NAMALWA (cell line): ENCODE results near the gene CPSF2.
"Not testable (repeated sequence)": the region's sequence is repeated elsewhere in the genome, so short reads cannot be mapped to it uniquely, and the experiment has no call there.

Source experiments
- DNase-seq: peaks from one replicate; pipeline ENCODE4 v3.0.0-alpha.2; 2015; ENCODE audit warnings: low spot score

Gene CPSF2

DNA sequence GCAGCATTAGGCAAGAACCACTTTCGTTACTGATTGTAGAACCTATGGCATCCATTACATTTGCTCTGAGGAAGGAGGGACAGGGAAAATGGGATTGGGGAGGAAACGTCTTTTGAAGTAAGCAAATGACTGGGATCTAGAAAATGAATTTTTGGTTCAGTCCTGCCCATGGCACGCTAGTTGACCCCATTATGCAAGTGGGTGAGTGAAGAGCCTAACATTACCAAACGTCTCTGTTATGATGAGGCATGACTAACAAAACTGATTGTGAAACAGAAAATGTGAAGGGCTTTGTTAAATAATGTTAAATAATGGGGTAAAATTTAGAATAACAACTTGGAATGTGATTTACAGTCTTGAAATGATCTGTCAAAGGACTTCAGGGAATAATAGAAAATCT lies 38.9 kb downstream of the CPSF2 start:
- DNase-seq = no peak

DNA sequence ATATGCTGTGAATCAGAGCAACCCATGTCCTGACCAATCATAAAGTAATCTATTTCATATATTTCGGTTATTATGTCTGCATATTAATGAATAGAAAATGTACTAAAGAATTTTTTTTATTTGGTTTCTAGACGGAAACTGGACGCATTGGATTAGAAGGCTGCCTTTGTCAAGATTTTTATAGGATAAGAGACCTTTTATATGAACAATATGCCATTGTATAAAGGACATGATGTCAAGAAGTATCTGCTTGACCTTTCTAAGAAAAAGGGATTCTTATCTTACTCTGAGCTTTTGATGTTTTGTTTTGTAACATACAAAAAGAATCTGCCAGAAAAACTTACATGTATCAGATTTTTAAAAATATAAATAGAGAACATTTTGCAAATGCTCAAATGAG lies 39.8 kb downstream of the CPSF2 start:
- no peak for DNase-seq

DNA sequence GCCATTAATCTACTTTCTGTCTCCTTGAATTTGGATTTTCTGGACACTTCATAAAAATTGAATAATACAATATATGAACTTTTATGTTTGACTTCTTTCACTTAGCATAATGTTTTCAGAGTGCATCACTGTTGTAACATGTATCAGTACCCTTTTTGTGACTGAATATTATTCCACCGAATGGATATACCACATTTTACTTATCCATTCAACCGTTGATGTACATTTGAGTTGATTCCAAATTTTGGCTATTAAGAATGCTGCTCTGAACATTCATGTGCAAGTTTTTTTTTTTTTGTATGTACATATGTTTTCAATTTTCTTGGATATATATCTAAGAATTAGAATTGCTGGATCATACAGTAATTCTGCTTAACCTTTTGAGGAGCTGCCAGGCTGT lies 43.2 kb downstream of the CPSF2 start:
- no peak for DNase-seq

DNA sequence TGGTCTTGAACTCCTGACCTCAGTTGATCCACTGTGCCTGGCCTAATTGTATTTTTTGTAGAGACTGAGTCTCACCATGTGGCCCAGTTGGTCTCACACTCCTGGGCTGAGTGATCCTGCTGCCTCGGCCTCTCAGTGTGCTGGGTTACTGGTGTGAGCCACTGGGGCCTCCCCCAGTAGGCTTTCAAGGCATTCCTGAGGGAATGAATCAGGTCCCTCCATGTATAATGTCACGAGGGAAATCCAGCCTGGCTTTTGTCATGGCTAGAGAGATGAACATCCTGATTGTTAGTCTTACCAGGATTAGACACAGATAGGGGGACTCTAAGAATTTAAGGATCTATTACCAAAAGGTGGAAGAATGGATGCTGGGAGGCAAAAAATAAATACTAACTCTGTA lies 51.9 kb downstream of the CPSF2 start:
- no peak for DNase-seq

DNA sequence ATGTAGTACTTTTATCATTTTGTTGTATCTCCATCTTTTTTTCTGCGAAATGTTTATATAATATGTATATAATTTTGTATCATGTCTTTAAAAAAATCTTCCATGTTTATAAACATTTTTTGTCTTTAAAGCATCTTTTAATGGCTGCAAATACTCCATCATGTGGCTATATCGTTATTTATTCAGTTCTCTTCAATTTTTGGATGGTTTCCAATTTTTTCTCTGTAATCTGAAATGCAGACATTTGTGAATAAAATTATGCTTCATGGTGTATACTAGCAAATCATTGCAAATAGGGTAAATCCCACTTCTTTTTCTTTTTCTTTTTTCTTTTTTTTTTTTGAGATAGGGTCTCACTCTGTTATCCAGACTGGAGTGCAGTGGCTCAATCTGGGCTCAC lies 54.0 kb downstream of the CPSF2 start:
- no peak for DNase-seq

DNA sequence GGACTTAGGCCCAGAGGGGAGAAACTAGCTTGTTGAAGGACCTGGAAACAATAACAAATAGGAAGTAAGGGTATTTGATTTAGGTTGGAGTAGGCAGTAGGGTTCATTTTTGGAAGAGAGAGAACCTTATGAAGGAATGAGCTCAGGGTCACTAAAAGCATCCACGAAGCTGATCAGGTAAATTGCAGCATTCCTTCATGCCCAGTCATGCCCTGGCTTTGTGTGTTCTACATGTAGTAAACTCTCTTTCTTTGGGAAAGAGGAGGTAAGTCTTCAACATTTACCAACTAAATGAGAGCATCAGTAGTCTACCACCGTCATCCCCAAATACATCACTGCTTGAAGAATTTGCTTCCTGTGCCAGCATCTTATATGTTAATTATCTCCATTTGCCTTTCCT lies 54.7 kb downstream of the CPSF2 start:
- DNase-seq = no peak

DNA sequence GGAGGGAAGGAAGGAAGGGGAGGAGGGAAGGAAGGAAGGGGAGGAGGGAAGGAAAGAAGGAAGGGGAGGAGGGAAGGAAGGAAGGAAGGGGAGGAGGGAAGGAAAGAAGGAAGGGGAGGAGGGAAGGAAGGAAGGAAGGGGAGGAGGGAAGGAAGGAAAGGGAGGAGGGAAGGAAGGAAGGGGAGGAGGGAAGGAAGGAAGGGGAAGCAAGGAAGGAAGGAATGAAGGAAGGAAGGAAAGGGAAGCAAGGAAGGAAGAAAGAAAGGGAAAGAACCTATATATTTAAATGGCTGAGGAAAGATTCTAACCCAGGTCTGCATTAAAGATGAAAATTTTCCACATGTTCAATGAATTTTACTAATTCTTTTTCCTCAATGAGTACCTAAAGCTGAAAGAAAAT lies 57.4 kb downstream of the CPSF2 start:
- not testable (repeated sequence) for DNase-seq

DNA sequence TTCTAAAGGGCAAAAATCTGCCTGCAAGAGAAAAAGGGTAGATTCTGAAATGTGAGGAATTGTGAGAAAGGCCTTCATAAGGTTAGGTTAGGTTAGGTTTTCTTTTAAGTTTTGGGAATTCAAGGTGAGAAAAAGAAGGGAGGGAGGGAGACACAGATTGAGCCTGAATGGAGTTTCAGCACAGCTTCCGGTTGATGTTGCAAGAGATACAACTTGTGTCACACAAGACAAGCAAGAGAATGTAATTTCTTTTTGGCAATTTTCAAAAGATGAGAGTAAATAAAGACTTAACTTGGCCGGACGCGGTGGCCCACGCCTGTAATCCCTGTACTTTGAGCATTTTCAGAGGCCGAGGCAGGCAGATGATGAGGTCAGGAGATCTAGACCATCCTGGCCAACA lies 63.8 kb downstream of the CPSF2 start:
- no peak for DNase-seq

DNA sequence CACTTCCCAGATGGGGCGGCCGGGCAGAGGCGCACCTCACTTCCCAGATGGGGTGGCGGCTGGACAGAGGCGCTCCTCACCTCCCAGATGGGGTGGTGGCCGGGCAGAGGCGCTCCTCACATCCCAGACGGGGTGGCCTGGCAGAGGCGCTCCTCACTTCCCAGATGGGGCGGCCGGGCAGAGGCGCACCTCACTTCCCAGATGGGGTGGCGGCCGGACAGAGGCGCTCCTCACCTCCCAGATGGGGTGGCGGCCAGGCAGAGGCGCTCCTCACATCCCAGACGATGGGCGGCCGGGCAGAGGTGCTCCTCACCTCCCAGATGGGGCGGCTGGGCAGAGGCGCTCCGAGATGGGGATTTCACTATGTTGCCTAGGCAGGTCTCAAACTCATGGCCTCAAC lies 65.8 kb downstream of the CPSF2 start:
- DNase-seq = not testable (repeated sequence)

DNA sequence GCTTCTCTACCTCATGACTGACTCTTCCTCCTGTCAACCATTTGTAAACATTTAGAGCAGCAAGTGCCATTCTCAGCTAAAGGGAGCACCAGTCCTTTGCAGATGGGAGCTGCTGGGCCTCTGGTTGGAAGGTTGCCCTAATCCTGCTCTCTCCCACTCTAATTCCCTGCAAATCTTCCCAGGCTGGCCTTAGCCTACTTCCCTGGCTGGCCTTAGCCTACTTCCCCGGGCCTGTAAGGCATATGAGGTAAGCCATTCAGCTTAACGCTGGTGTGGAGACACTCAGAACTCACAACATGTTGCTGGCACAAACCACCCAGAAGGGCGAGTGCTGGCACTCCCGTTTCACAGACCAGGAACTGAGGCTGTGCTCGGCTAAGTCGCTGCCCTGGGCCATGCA lies 69.0 kb downstream of the CPSF2 start:
- no peak for DNase-seq

DNA sequence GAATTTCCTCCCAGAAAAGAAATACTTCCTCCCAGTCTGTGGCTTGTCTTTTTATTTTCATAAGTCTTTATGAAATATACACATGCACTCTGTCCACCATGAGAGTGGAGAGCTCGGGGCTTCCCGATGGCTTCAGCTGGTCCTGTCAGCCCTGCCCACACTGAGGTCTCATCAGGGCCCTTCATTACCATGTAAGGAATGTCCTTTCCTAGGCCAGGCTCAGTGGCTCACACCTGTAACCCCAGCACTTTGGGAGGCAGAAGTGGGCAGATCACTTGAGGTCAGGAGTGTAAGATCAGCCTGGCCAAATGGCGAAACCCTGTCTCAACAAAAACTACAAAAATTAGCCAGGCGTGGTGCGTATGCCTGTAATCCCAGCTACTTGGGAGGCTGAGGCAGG lies 77.0 kb downstream of the CPSF2 start:
- no peak for DNase-seq

DNA sequence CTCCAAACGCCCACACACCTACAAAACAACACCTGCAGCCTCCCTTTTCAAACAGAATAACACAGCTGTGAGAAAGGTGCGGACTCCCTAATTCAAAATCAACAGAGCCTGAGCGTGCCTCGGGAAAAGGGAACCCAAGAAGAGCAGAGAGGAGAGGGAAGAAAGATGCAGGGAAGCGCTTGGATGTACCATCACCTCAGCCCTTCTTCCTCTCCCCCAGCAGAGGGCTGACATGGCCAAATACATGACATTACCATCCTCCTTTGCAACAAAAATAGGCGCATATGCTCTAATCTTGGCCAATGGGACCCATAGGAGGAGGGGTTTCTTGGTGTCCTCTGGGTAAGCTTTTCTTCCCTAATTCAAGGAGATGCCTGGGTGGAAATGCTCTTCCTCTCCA lies 78.0 kb downstream of the CPSF2 start:
- no peak for DNase-seq

DNA sequence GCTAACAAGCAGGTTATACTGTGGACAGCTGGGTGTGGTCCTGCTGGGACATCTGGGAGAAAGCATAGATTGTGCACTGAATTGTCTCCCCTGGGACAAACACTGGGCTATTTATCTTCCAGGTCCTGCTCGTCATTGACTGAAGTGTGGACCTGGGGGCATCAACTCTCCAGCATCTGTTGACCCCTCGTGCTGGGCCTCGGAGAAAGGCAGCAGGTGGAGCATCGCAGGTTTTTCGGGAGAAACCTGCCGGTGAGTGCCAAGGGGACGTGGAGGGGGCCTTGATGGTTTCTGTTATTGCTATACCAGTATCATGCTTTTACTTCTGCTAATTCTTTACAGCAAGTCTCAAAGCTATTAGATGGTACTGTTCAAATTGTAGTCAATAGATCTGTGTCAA lies 81.3 kb downstream of the CPSF2 start:
- no peak for DNase-seq

DNA sequence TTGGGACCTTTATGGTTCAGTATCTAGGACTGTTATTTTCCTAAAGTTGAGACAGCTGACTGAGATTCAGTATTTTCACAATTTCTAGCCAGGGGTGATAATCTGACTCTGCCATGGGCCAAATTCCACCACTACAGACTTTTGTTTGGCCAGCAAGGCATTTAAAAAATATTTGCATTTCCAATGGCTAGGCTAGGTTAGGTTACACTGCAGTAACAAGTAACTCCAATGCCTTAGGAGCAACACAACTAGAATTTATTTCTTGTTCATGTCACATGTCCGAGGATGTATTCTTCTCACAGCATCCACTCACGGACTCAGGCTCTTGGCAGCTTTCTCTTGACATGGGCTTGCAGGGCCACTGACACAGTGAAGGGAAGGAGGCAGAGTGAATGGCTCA lies 83.0 kb downstream of the CPSF2 start:
- DNase-seq = no peak

DNA sequence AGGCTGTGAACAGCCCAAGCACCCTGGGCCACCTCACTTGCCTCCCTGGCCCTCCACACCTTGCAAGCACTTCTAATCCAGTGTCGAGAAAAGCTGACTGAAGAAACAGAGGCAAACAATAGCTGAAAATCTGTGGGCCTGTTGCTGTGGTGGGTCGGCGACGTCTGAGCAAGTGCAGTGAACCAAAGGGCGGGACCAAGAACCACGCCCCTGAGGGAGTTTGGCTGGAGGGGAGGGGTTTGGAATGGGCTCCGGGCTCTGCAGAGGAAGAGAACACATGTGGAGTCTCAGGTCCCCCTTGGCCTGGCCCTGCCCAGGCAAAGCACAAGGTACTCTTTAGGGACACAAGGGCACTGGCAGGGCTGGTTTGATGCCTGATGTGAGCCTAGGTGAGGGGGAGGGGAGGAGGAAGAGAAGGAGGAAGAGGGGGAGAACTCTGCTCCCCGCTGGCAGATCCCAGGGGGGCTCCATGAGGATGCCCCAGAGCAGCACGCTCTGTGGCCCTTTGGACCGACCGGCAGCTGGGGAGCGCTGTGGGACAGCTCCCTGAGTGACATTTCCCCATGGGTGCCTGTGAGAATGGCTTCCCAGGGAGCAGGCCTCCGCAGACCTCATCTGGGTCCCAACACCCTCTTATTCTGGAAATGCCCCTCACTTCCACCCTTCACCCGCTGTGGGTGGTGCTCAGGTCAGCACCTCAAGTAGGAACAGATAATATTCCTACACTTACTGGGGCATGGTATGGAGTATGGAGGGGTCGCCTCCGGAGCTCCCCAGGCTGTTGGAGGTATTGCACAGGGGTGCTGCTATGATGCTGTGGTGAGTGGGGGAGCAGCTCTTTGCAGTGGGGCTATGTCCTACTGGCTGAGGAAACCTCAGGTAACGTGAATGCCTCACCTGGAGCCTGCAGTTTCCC lies 85.5 kb downstream of the CPSF2 start:
- DNase-seq = no peak

DNA sequence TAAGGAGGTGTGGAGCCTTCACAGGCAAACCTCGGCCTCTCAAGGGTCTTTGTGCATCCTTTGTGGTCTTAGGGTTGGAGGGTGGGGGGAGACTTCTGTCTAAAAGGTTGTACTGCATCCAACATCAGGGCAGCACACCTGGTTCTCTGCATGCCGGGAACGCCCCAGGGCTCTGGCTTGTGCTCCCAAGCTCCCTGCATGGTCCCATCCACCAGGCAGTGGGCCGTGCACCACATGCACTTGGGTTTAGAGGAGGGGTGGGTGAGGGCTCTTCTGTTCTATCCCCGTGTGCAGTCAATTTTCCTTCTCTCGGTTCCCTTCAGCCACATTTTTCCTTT lies 86.1 kb downstream of the CPSF2 start:
- DNase-seq = no peak

DNA sequence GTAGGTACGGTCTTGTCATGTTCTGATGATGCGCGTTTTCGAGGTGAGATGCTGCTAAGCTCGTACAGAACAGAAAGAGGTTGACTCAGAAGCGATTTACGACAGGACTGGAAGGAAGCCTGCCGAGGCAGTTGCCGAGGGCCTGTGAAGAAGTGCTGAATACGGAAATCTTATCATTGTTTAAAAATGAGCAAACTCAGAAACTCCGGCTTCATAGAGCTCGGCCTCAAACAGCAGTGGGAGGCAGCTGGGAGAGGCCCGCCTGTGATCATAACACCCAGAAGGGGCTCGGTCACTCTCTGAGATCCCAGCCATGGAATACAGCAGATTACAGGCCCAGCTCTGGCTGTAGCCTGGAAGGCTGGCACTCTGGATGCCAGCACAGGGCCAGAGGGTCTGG lies 87.4 kb downstream of the CPSF2 start:
- DNase-seq = no peak

DNA sequence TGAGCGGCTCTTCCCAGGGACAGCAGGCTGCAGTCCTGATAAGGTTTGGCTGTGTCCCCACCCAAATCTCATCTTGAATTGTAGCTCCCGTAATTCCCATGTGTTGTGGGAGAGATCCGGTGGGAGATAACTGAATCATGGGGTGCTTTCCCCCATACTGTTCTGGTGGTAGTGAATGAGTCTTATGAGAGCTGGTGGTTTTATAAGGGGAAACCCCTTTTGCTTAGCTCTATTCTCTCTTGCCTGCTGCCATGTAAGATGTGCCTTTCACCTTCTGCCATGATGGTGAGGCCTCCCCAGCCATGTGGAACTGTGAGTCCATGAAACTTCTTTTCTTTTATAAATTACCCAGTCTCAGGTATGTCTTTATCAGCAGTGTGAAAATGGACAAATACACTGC lies 91.4 kb downstream of the CPSF2 start:
- DNase-seq = not testable (repeated sequence)

DNA sequence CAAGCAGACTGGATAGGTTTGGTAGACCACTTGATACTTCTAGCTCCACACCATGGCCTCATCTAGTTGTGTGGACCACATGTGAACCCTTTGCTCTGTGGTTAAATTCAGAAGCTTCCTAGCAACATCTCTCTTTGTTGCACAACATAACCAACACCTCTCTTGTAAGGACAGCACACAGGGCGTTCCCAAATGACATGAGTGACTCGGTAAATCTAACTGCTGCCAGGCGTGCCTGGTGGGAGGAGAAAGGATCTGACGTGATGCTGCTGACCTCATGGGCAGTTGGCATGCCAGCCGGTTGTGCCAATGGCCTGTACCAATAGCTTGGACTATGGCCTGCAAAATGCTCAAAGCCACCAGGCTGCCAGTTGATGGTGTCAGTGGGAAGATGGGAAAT lies 93.8 kb downstream of the CPSF2 start:
- no peak for DNase-seq

DNA sequence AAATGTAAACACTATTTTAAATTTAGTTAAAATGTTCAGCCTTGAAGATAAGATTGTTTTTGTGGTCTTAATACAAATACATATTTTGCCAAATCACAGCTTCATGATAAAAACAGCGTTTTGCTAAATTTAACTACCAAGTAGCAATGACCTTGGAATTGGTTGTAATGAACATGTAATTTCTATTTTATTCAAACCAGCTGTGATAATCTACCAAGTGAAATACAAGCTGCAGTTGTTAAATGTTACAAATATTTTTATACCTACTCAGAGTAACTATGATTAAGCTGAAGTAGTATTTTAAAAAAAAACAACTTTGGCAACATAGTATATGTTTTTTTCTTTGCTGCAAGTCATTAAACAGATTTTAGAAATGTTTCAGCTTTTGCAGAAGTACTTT lies 96.2 kb downstream of the CPSF2 start:
- no peak for DNase-seq
